GM23338 (cell line): ENCODE results near the gene MAMLD1. TPM values are rescaled to one million over a fixed set of nuclear protein-coding genes. Genes with fewer than 3 reads are reported as not detected.

Experiments used
- ATAC-seq: fragments of 200-7000 bp; cut with Tn5 transposase; 3 replicates; pipeline ENCODE4 v1.9.1; 2020
- DNase-seq: peaks from one replicate; pipeline ENCODE4 v3.0.0-alpha.2; 2015; ENCODE audit warnings: low spot score
- H2AFZ ChIP-seq: fragments of 200-600 bp; sonication (generic); 2 replicates; pipeline ENCODE4 v1.8.0; 2016; ENCODE audit warnings: antibody characterized with exemption, mild to moderate bottlenecking, moderate library complexity
- H3F3A ChIP-seq: fragments of 200-600 bp; sonication (generic); replicated peaks from 2 replicates; pipeline ENCODE4 v1.8.0; 2017; ENCODE audit warnings: antibody characterized with exemption, mixed run types, low read depth
- H3K27ac ChIP-seq: fragments of 200-600 bp; sonication (generic); 2 replicates; pipeline ENCODE4 v1.6.1; 2016; ENCODE audit warnings: low read depth
- H3K27me3 ChIP-seq: fragments of 200-600 bp; sonication (generic); 2 replicates; pipeline ENCODE4 v1.8.0; 2016; ENCODE audit warnings: mild to moderate bottlenecking, mixed run types, moderate library complexity; ENCODE audit not compliant: insufficient read depth
- H3K36me3 ChIP-seq: fragments of 200-600 bp; sonication (generic); 2 replicates; pipeline ENCODE4 v1.8.0; 2016; ENCODE audit warnings: mild to moderate bottlenecking; ENCODE audit not compliant: insufficient read depth
- H3K4me1 ChIP-seq: fragments of 200-600 bp; sonication (generic); 2 replicates; pipeline ENCODE4 v1.8.0; 2016; ENCODE audit warnings: mild to moderate bottlenecking, moderate library complexity; ENCODE audit not compliant: insufficient read depth
- H3K4me2 ChIP-seq: fragments of 200-600 bp; sonication (generic); 2 replicates; pipeline ENCODE4 v1.7.1; 2017; ENCODE audit warnings: mixed run types
- H3K4me3 ChIP-seq: fragments of 200-600 bp; sonication (generic); 2 replicates; pipeline ENCODE4 v1.6.1; 2016; ENCODE audit warnings: mixed run types
- H3K79me2 ChIP-seq: fragments of 200-600 bp; sonication (generic); replicated peaks from 2 replicates; pipeline ENCODE4 v1.8.0; 2017; ENCODE audit warnings: mild to moderate bottlenecking; ENCODE audit not compliant: insufficient read depth
- H3K9me2 ChIP-seq: fragments of 200-600 bp; sonication (generic); 2 replicates; pipeline ENCODE4 v1.8.0; 2017; ENCODE audit not compliant: insufficient read depth
- H4K20me1 ChIP-seq: fragments of 200-600 bp; sonication (generic); replicated peaks from 2 replicates; pipeline ENCODE4 v1.8.0; 2017; ENCODE audit warnings: mild to moderate bottlenecking; ENCODE audit not compliant: insufficient read depth
- H3K27ac Mint-ChIP-seq: 2 replicates; pipeline ENCODE4 v1.8.0; 2020; ENCODE audit warnings: inconsistent platforms, mild to moderate bottlenecking, moderate library complexity, mixed read lengths
- H3K27me3 Mint-ChIP-seq: 3 replicates; pipeline ENCODE4 v1.8.0; 2022; ENCODE audit warnings: low read depth, mild to moderate bottlenecking, moderate library complexity, mixed read lengths, inconsistent platforms; ENCODE audit not compliant: insufficient read depth, poor library complexity
- H3K36me3 Mint-ChIP-seq: 3 replicates; pipeline ENCODE4 v1.8.0; 2021; ENCODE audit warnings: low read depth, mild to moderate bottlenecking, inconsistent platforms, moderate library complexity, mixed read lengths
- H3K4me1 Mint-ChIP-seq: 3 replicates; pipeline ENCODE4 v1.8.0; 2020; ENCODE audit warnings: mild to moderate bottlenecking, inconsistent platforms, mixed read lengths
- H3K4me3 Mint-ChIP-seq: 3 replicates; pipeline ENCODE4 v1.8.0; 2021; ENCODE audit warnings: moderate library complexity, mild to moderate bottlenecking, inconsistent platforms, mixed read lengths
- H3K9me3 Mint-ChIP-seq: 3 replicates; pipeline ENCODE4 v1.8.0; 2020; ENCODE audit warnings: moderate library complexity, mild to moderate bottlenecking, inconsistent platforms, mixed read lengths
- CREB1 ChIP-seq: fragments of 250-450 bp; sonication (Bioruptor Pico); IDR thresholded peaks from 2 replicates; pipeline ENCODE4 v1.5.0; 2020; ENCODE audit warnings: low read depth, mild to moderate bottlenecking, moderate library complexity
- EZH2 ChIP-seq: fragments of 200-600 bp; sonication (generic); IDR thresholded peaks from one replicate; pipeline ENCODE4 v1.8.0; 2017; ENCODE audit warnings: antibody characterized with exemption, mild to moderate bottlenecking, low read depth; ENCODE audit not compliant: unreplicated experiment
- EZH2phosphoT487 ChIP-seq: fragments of 200-600 bp; sonication (generic); IDR thresholded peaks from one replicate; pipeline ENCODE4 v1.8.1; 2018; ENCODE audit warnings: antibody characterized with exemption; ENCODE audit not compliant: unreplicated experiment
- JUNB ChIP-seq: IDR thresholded peaks from one replicate; pipeline ENCODE4 v1.6.1; 2016; ENCODE audit warnings: antibody characterized with exemption; ENCODE audit not compliant: unreplicated experiment
- POLR2AphosphoS5 ChIP-seq: IDR thresholded peaks from 2 replicates; pipeline ENCODE4 v1.6.1; 2016; ENCODE audit warnings: antibody characterized with exemption, low read depth
- ZNF114 ChIP-seq: fragments of 250-450 bp; sonication (Bioruptor Pico); IDR thresholded peaks from 2 replicates; pipeline ENCODE4 v1.5.0; 2020; ENCODE audit warnings: mild to moderate bottlenecking, moderate library complexity
- ZNF462 ChIP-seq: fragments of 250-450 bp; sonication (Bioruptor Pico); IDR thresholded peaks from 2 replicates; pipeline ENCODE4 v1.5.0; 2020; ENCODE audit warnings: mild to moderate bottlenecking, moderate library complexity
- polyA plus RNA-seq: library from polyadenylated mRNA; unstranded; fragments of >200 nt; fragmentation: Nextera tagmentation; extraction: Ambion mirVana; gene quantifications from 2 replicates; pipeline ENCODE4 v1.2.1, GENCODE V29; 2016
- total RNA-seq: library from RNA; depleted of rRNA; stranded (reverse); fragments of >200 nt; shearing (Covaris generic); gene quantifications from 2 replicates; pipeline ENCODE4 v1.2.3, GENCODE V29; 2014
- TF ChIP-seq, protein P1 (sequence below): IDR thresholded peaks from one replicate; pipeline ENCODE4 v1.6.1; 2018; ENCODE audit warnings: antibody characterized with exemption; ENCODE audit not compliant: unreplicated experiment
- TF ChIP-seq, protein P2 (sequence below), 2 experiments: fragments of 200-600 bp in 1 of 2; sonication (generic) in 1 of 2; conservative IDR thresholded peaks; 2 replicates each; pipeline versions ENCODE4 v1.5.1 to v1.6.1; 2016 to 2017; ENCODE audit warnings: antibody characterized with exemption in 2 of 2, low read depth in 2 of 2, mild to moderate bottlenecking in 2 of 2, moderate library complexity in 1 of 2

Gene MAMLD1
- total and polyA plus RNA-seq, 2 experiments from 2014 or later, result 0.13 to 0.21 TPM

- TF ChIP-seq ZNF462 (CRISPR knock-in tag) (no peak), CREB1 (no peak), ZNF114 (CRISPR knock-in tag) (no peak), POLR2AphosphoS5 (no peak), EZH2 (no peak), EZH2phosphoT487 (no peak)
Observed at GRCh38 chrX:150530821-150531220, 167.7 kb downstream of the MAMLD1 start (continued).

GRCh38 chrX:150531467-150531866 lies 168.3 kb downstream of the MAMLD1 start:
- Mint-ChIP-seq H3K36me3 (no peaks in the 10 kb centered on the region), H3K4me1 (no peaks in the 10 kb centered on the region), H3K27me3 (peaks cover 3% of the 10 kb centered on the region), H3K9me3 (no peaks in the 10 kb centered on the region), H3K27ac (no peak overlapping the region), H3K4me3 (no peak overlapping the region)
- DNase-seq (no peak), ATAC-seq (no peak)
- Histone ChIP-seq H3F3A (no peaks in the 10 kb centered on the region), H3K27me3 (no peaks in the 10 kb centered on the region), H4K20me1 (no peaks in the 10 kb centered on the region), H3K27ac (no peak overlapping the region), H2AFZ (no peak overlapping the region), H3K79me2 (no peaks in the 10 kb centered on the region), H3K36me3 (no peaks in the 10 kb centered on the region), H3K4me1 (no peaks in the 10 kb centered on the region), H3K4me3 (no peak overlapping the region), H3K9me2 (no peaks in the 10 kb centered on the region), H3K4me2 (no peak overlapping the region)
- TF ChIP-seq JUNB (no peak), CREB1 (no peak), EZH2 (no peak)
- TF ChIP-seq, protein P1, sequence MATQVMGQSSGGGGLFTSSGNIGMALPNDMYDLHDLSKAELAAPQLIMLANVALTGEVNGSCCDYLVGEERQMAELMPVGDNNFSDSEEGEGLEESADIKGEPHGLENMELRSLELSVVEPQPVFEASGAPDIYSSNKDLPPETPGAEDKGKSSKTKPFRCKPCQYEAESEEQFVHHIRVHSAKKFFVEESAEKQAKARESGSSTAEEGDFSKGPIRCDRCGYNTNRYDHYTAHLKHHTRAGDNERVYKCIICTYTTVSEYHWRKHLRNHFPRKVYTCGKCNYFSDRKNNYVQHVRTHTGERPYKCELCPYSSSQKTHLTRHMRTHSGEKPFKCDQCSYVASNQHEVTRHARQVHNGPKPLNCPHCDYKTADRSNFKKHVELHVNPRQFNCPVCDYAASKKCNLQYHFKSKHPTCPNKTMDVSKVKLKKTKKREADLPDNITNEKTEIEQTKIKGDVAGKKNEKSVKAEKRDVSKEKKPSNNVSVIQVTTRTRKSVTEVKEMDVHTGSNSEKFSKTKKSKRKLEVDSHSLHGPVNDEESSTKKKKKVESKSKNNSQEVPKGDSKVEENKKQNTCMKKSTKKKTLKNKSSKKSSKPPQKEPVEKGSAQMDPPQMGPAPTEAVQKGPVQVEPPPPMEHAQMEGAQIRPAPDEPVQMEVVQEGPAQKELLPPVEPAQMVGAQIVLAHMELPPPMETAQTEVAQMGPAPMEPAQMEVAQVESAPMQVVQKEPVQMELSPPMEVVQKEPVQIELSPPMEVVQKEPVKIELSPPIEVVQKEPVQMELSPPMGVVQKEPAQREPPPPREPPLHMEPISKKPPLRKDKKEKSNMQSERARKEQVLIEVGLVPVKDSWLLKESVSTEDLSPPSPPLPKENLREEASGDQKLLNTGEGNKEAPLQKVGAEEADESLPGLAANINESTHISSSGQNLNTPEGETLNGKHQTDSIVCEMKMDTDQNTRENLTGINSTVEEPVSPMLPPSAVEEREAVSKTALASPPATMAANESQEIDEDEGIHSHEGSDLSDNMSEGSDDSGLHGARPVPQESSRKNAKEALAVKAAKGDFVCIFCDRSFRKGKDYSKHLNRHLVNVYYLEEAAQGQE, result no peak
- TF ChIP-seq, protein P2, sequence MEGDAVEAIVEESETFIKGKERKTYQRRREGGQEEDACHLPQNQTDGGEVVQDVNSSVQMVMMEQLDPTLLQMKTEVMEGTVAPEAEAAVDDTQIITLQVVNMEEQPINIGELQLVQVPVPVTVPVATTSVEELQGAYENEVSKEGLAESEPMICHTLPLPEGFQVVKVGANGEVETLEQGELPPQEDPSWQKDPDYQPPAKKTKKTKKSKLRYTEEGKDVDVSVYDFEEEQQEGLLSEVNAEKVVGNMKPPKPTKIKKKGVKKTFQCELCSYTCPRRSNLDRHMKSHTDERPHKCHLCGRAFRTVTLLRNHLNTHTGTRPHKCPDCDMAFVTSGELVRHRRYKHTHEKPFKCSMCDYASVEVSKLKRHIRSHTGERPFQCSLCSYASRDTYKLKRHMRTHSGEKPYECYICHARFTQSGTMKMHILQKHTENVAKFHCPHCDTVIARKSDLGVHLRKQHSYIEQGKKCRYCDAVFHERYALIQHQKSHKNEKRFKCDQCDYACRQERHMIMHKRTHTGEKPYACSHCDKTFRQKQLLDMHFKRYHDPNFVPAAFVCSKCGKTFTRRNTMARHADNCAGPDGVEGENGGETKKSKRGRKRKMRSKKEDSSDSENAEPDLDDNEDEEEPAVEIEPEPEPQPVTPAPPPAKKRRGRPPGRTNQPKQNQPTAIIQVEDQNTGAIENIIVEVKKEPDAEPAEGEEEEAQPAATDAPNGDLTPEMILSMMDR (conservative IDR thresholded peaks at IDR 0.05; ENCODE audit: low read depth in 2 of 2), result no peak
